Measurements from ENCODE around the gene BAK1.
A peak's percentile ranks its signal among the peaks of the same experiment; 100 is the strongest.

BAK1 gene

GRCh38 chr6:33579828-33580714 lies at the start of gene BAK1:
BAK1 (minus strand) TSS chr6:33580276; CDS start chr6:33577604, 2,672 bp downstream.
- TF ChIP-seq CTCF (conservative IDR thresholded peaks at IDR 0.05; ENCODE audit: low read depth) = peak; percentile 56
- POLR2A ChIA-PET (ENCODE audit: low non-redundant PET) = interaction anchor here (0.6 kb wide), 1 partner anchor 64 kb away, joined by 5 read pairs; no protein-coding TSS in a partner anchor
- peak within 1 kb of the TSS; percentile 97 for H3K27ac ChIP-seq
- CTCF ChIA-PET = interaction anchor here (0.6 to 1.0 kb wide), 8 partner anchors 12 to 154 kb away, joined by 3 to 5 read pairs (median 3); partner anchors contain the start of gene UQCC2
- peak; percentile 93 for DNase-seq (ENCODE audit: low spot score)

- DNase-seq (ENCODE audit: low spot score) = no peak
- no peak for TF ChIP-seq CTCF (conservative IDR thresholded peaks at IDR 0.05; ENCODE audit: low read depth)
- CTCF ChIA-PET = interaction anchor here (0.6 kb wide), 1 partner anchor 33 kb away, joined by 4 read pairs; no protein-coding TSS in a partner anchor
- POLR2A ChIA-PET (ENCODE audit: low non-redundant PET) = no interaction called here
- H3K27ac ChIP-seq = peak overlapping the region; percentile 77
These were observed 48.4 kb upstream of the BAK1 start for GRCh38 chr6:33628401-33628964.

- peak overlapping the region; percentile 77 for H3K27ac ChIP-seq
- DNase-seq (ENCODE audit: low spot score) = no peak
- ChIA-PET POLR2A (ENCODE audit: low non-redundant PET) (no interaction called here), CTCF (no interaction called here)
- TF ChIP-seq CTCF (conservative IDR thresholded peaks at IDR 0.05; ENCODE audit: low read depth) = no peak
These were observed 47.8 kb upstream of the BAK1 start for GRCh38 chr6:33627876-33628275.

DNA sequence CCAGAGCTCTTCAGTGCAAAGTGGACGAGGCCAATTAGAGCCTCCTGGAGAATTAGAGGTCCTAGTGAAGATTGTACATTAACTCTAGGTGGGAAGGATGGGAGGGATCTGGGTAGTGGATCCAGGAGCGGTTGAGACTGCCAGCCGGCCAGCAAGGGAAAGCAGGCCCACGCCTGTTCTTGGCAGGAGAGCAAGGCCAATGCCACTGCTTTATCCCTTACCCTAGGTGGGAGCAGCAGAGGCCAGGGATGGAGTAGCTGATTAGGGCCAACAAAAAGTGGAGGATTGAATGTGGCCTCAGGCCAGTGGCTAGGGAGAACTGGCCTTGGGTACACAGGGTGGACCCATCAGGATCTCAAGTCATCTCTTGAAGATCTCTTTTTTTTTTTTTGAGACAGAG lies 44.8 kb upstream of the BAK1 start:
- ChIA-PET POLR2A (ENCODE audit: low non-redundant PET) (no interaction called here), CTCF (interaction anchor here (0.7 kb wide), 1 partner anchor 45 kb away, joined by 3 read pairs; the partner anchor contains the start of gene BAK1)
- TF ChIP-seq CTCF (conservative IDR thresholded peaks at IDR 0.05; ENCODE audit: low read depth) = no peak
- DNase-seq (ENCODE audit: low spot score) = no peak
- H3K27ac ChIP-seq = peak overlapping the region; percentile 98

GRCh38 chr6:33623895-33624381 lies 43.9 kb upstream of the BAK1 start:
- DNase-seq (ENCODE audit: low spot score) = no peak
- peak overlapping the region; percentile 98 for H3K27ac ChIP-seq
- CTCF ChIA-PET = interaction anchor here (0.6 to 1.2 kb wide), 2 partner anchors 24 to 34 kb away, joined by 3 to 4 read pairs; no protein-coding TSS in a partner anchor
- POLR2A ChIA-PET (ENCODE audit: low non-redundant PET) = no interaction called here
- TF ChIP-seq CTCF (conservative IDR thresholded peaks at IDR 0.05; ENCODE audit: low read depth) = no peak
